Neuronal stem cell (in vitro differentiated cells): ENCODE results near the gene CHN1.

Experiments used
- DNase-seq: peaks from one replicate; pipeline ENCODE4 v3.0.0-alpha.2; 2013; ENCODE audit warnings: low spot score
- H2AFZ ChIP-seq: one replicate; pipeline ENCODE4 v1.6.1; 2013; ENCODE audit warnings: mild to moderate bottlenecking, low read length, inconsistent platforms
- H2AK5ac ChIP-seq: 2 replicates; pipeline ENCODE4 v1.6.1; 2013; ENCODE audit warnings: low read depth, mild to moderate bottlenecking, inconsistent platforms, low read length, moderate library complexity, mixed read lengths
- H2BK120ac ChIP-seq: 2 replicates; pipeline ENCODE4 v1.6.1; 2013; ENCODE audit warnings: low read depth, mild to moderate bottlenecking, inconsistent platforms, low read length, moderate library complexity, mixed read lengths
- H2BK12ac ChIP-seq: one replicate; pipeline ENCODE4 v1.6.1; 2013; ENCODE audit warnings: low read length, inconsistent platforms
- H2BK15ac ChIP-seq: 2 replicates; pipeline ENCODE4 v1.6.1; 2013; ENCODE audit warnings: mild to moderate bottlenecking, low read length, inconsistent platforms, mixed read lengths
- H2BK5ac ChIP-seq: one replicate; pipeline ENCODE4 v1.6.1; 2013; ENCODE audit warnings: inconsistent platforms, mild to moderate bottlenecking, low read length, moderate library complexity
- H3K14ac ChIP-seq: one replicate; pipeline ENCODE4 v1.6.1; 2013; ENCODE audit warnings: low read length, inconsistent platforms
- H3K18ac ChIP-seq: 2 replicates; pipeline ENCODE4 v1.6.1; 2013; ENCODE audit warnings: low read length, inconsistent platforms
- H3K23ac ChIP-seq: 2 replicates; pipeline ENCODE4 v1.6.1; 2013; ENCODE audit warnings: low read depth, mild to moderate bottlenecking, mixed read lengths, low read length, inconsistent platforms; ENCODE audit not compliant: poor library complexity
- H3K27ac ChIP-seq: replicated peaks from 3 replicates; pipeline ENCODE4 v1.5.1; 2013; ENCODE audit warnings: low read length, inconsistent platforms
- H3K27me3 ChIP-seq, 3 experiments: 2 replicates each; pipeline ENCODE4 v1.6.1; 2013; ENCODE audit warnings: low read length in 3 of 3, mild to moderate bottlenecking in 2 of 3, inconsistent platforms in 1 of 3, low read depth in 1 of 3, mixed read lengths in 1 of 3, moderate library complexity in 1 of 3; ENCODE audit not compliant: control insufficient read depth in 3 of 3, insufficient read depth in 3 of 3
- H3K36me3 ChIP-seq, 2 donors: replicated peaks in 1 of 2; 2 replicates each; pipeline ENCODE4 v1.6.1; 2013; ENCODE audit warnings: low read length in 2 of 2; ENCODE audit not compliant: control insufficient read depth in 2 of 2, insufficient read depth in 2 of 2
- H3K4ac ChIP-seq: 2 replicates; pipeline ENCODE4 v1.6.1; 2013; ENCODE audit warnings: inconsistent platforms, mild to moderate bottlenecking, low read length, moderate library complexity
- H3K4me1 ChIP-seq, 2 donors: 1 replicate in 1 of 2; 2 replicates in 1 of 2; pipeline ENCODE4 v1.6.1; 2013; ENCODE audit warnings: low read length in 2 of 2, low read depth in 1 of 2; ENCODE audit not compliant: control insufficient read depth in 2 of 2, insufficient read depth in 1 of 2
- H3K4me2 ChIP-seq: one replicate; pipeline ENCODE4 v1.6.1; 2013; ENCODE audit warnings: mild to moderate bottlenecking, low read length, inconsistent platforms; ENCODE audit not compliant: insufficient read depth, poor library complexity, severe bottlenecking
- H3K4me3 ChIP-seq, 2 donors: 2 replicates each; pipeline ENCODE4 v1.5.1; 2013; ENCODE audit warnings: low read length in 2 of 2, mild to moderate bottlenecking in 2 of 2, inconsistent platforms in 1 of 2, moderate library complexity in 1 of 2
- H3K79me1 ChIP-seq: one replicate; pipeline ENCODE4 v1.6.1; 2013; ENCODE audit warnings: low read depth, mild to moderate bottlenecking, inconsistent platforms, low read length, moderate library complexity
- H3K9ac ChIP-seq: one replicate; pipeline ENCODE4 v1.6.1; 2013; ENCODE audit warnings: mild to moderate bottlenecking, low read depth, low read length, inconsistent platforms; ENCODE audit not compliant: poor library complexity
- H3K9me3 ChIP-seq, 2 donors: replicated peaks in 1 of 2; 2 replicates each; pipeline versions ENCODE3 to v1.6.1; 2013; ENCODE audit warnings: low read length in 2 of 2, mild to moderate bottlenecking in 2 of 2, inconsistent platforms in 1 of 2, low read depth in 1 of 2, mixed read lengths in 1 of 2, moderate library complexity in 1 of 2; ENCODE audit not compliant: control insufficient read depth in 2 of 2, insufficient read depth in 1 of 2
- H4K8ac ChIP-seq: one replicate; pipeline ENCODE4 v1.6.1; 2013; ENCODE audit warnings: low read depth, mild to moderate bottlenecking, inconsistent platforms, low read length, moderate library complexity
- H4K91ac ChIP-seq: one replicate; pipeline ENCODE4 v1.6.1; 2013; ENCODE audit warnings: low read length, low read depth, mild to moderate bottlenecking, inconsistent platforms; ENCODE audit not compliant: poor library complexity
- WGBS, 2 donors: extraction: QIAGEN DNeasy Blood & Tissue Kit; methylation state at CpG; one replicate each; pipeline ENCODE4 v1.1.7; 2013; ENCODE audit warnings: missing lambda C conversion rate in 2 of 2, mixed read lengths in 1 of 2; ENCODE audit not compliant: insufficient read length in 2 of 2, insufficient replicate concordance in 1 of 2; ENCODE audit errors: extremely low coverage in 2 of 2; 5-methylcytosine and 5-hydroxymethylcytosine counted together

Gene CHN1

DNA sequence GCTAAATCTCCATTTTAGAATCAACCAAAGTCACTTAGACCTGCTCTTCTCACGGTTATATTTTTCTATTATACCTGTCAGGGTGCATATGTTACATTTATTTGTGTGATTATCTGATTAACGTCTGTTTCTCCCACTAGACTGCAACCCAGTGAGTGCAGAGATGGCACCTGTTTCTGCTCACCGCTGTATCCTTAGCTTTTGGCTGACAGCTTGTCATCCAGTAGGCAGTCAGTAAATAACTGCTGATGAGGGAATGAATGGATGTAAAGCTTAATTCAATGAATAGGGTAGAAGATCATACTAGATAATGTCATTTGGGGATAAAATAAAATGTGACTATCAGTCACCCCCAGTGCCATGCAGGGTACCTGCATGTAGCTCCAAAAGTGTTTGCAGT, 234.0 kb downstream of the CHN1 start:
- no peak overlapping the region for H3K4me2 ChIP-seq

GRCh38 chr2:174768557-174768956, 236.6 kb downstream of the CHN1 start:
- peak overlapping the region; percentile 92 for H3K18ac ChIP-seq
- H3K9me3 ChIP-seq: no peaks in the 10 kb centered on the region
- no peaks in the 10 kb centered on the region for H3K79me1 ChIP-seq
- no peak overlapping the region for H3K4me3 ChIP-seq
- no peaks in the 10 kb centered on the region for H3K27me3 ChIP-seq
- H3K4ac ChIP-seq: no peak overlapping the region
- H2AFZ ChIP-seq: peak overlapping the region; percentile 41
- peak overlapping the region; percentile 30 for H3K9ac ChIP-seq
- no peak overlapping the region for H2BK15ac ChIP-seq
- no peaks in the 10 kb centered on the region for H3K36me3 ChIP-seq
- H3K4me2 ChIP-seq: no peak overlapping the region
- peak overlapping the region; percentile 86 for H3K23ac ChIP-seq
- H3K4me1 ChIP-seq: peaks cover 13 to 24% of the 10 kb centered on the region in 2 donors
- H2BK120ac ChIP-seq: no peak overlapping the region
- H3K27ac ChIP-seq: no peak overlapping the region
- peak overlapping the region; percentile 31 for H2AK5ac ChIP-seq
- H4K8ac ChIP-seq: no peak overlapping the region
- no CpG with 5 or more reads among the region's 9 CpGs for WGBS, 2 donors
- no peak for DNase-seq
- no peak overlapping the region for H2BK12ac ChIP-seq
- no peak overlapping the region for H2BK5ac ChIP-seq
- no peak overlapping the region for H3K14ac ChIP-seq
- H4K91ac ChIP-seq: peak overlapping the region; percentile 35

More for the DNA sequence above, 234.0 kb downstream of the CHN1 start:
- no peak overlapping the region for H4K8ac ChIP-seq
- WGBS, 2 donors: no CpG with 5 or more reads among the region's 3 CpGs
- no peak overlapping the region for H3K9ac ChIP-seq
- H3K4me3 ChIP-seq: no peak overlapping the region
- no peak overlapping the region for H3K27ac ChIP-seq
- no peak overlapping the region for H3K23ac ChIP-seq
- H3K36me3 ChIP-seq: no peaks in the 10 kb centered on the region
- H3K79me1 ChIP-seq: no peaks in the 10 kb centered on the region
- no peak overlapping the region for H3K14ac ChIP-seq
- H4K91ac ChIP-seq: no peak overlapping the region
- H3K9me3 ChIP-seq: no peaks in the 10 kb centered on the region
- H3K27me3 ChIP-seq: no peaks in the 10 kb centered on the region
- H3K4me1 ChIP-seq: peaks cover 10 to 21% of the 10 kb centered on the region in 2 donors
- H3K4ac ChIP-seq: no peak overlapping the region
- no peak overlapping the region for H2BK15ac ChIP-seq
- no peak overlapping the region for H2BK12ac ChIP-seq
- no peak overlapping the region for H3K18ac ChIP-seq
- peak overlapping the region; percentile 6 for H2AFZ ChIP-seq
- DNase-seq: no peak
- no peak overlapping the region for H2AK5ac ChIP-seq
- H2BK5ac ChIP-seq: no peak overlapping the region
- no peak overlapping the region for H2BK120ac ChIP-seq

GRCh38 chr2:174766271-174766670, 238.9 kb downstream of the CHN1 start:
- H4K8ac ChIP-seq: no peak overlapping the region
- H3K9me3 ChIP-seq: no peaks in the 10 kb centered on the region
- H3K4me2 ChIP-seq: no peak overlapping the region
- H3K4me3 ChIP-seq: no peak overlapping the region
- H2BK12ac ChIP-seq: no peak overlapping the region
- no peak overlapping the region for H3K18ac ChIP-seq
- no peak overlapping the region for H3K4ac ChIP-seq
- H3K14ac ChIP-seq: no peak overlapping the region
- H2AK5ac ChIP-seq: no peak overlapping the region
- H4K91ac ChIP-seq: no peak overlapping the region
- no peaks in the 10 kb centered on the region for H3K79me1 ChIP-seq
- no peaks in the 10 kb centered on the region for H3K36me3 ChIP-seq
- DNase-seq: no peak
- H3K27ac ChIP-seq: no peak overlapping the region
- H3K4me1 ChIP-seq: peaks cover 6 to 21% of the 10 kb centered on the region in 2 donors
- WGBS, 2 donors: no CpG with 5 or more reads among the region's 1 CpG
- peak overlapping the region; percentile 21 for H2AFZ ChIP-seq
- no peak overlapping the region for H3K9ac ChIP-seq
- H3K27me3 ChIP-seq: no peaks in the 10 kb centered on the region
- H3K23ac ChIP-seq: no peak overlapping the region
- H2BK15ac ChIP-seq: no peak overlapping the region
- no peak overlapping the region for H2BK120ac ChIP-seq
- no peak overlapping the region for H2BK5ac ChIP-seq

DNA sequence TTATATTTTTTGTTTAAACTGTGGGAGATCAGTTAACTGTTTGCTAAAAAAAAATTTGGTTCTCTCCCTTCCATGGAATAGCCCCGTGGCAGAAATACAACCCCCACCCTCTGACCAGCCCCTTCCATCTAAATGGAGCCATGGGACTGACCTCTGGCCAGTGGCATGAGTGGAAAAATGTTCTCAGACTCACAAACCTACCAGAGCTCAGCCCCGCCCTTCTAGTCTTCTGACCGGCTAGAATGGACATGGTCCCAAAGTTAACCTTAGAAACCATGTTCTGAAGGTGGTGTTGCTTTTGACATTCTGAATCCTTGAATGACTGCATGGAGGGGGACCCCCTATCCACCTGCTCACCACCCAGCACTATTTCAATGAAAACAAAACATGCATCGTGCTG, 239.6 kb downstream of the CHN1 start:
- H3K4me2 ChIP-seq: no peak overlapping the region
- DNase-seq: no peak
- no peak overlapping the region for H4K91ac ChIP-seq
- peak overlapping the region; percentile 44 for H2AFZ ChIP-seq
- WGBS, 2 donors: no CpG with 5 or more reads among the region's 4 CpGs
- no peak overlapping the region for H3K18ac ChIP-seq
- H3K27me3 ChIP-seq: no peaks in the 10 kb centered on the region
- no peaks in the 10 kb centered on the region for H3K9me3 ChIP-seq
- no peaks in the 10 kb centered on the region for H3K79me1 ChIP-seq
- no peak overlapping the region for H2BK12ac ChIP-seq
- H3K36me3 ChIP-seq: no peaks in the 10 kb centered on the region
- H3K4me3 ChIP-seq: no peak overlapping the region
- no peak overlapping the region for H2BK15ac ChIP-seq
- no peak overlapping the region for H3K23ac ChIP-seq
- H3K4me1 ChIP-seq: peaks cover 6 to 17% of the 10 kb centered on the region in 2 donors
- no peak overlapping the region for H3K27ac ChIP-seq
- no peak overlapping the region for H3K9ac ChIP-seq
- no peak overlapping the region for H3K14ac ChIP-seq
- no peak overlapping the region for H4K8ac ChIP-seq
- H2BK5ac ChIP-seq: no peak overlapping the region
- no peak overlapping the region for H2AK5ac ChIP-seq
- H2BK120ac ChIP-seq: no peak overlapping the region
- H3K4ac ChIP-seq: no peak overlapping the region
